Activated gamma-delta T cell (primary cell): ENCODE results near the gene TADA2A.
"Not testable (repeated sequence)": the region's sequence is repeated elsewhere in the genome, so short reads cannot be mapped to it uniquely, and the experiment has no call there.

Experiments used
- DNase-seq: peaks from one replicate; lab custom pipeline; 2025; lab: John Stamatoyannopoulos, UW

TADA2A gene

DNA sequence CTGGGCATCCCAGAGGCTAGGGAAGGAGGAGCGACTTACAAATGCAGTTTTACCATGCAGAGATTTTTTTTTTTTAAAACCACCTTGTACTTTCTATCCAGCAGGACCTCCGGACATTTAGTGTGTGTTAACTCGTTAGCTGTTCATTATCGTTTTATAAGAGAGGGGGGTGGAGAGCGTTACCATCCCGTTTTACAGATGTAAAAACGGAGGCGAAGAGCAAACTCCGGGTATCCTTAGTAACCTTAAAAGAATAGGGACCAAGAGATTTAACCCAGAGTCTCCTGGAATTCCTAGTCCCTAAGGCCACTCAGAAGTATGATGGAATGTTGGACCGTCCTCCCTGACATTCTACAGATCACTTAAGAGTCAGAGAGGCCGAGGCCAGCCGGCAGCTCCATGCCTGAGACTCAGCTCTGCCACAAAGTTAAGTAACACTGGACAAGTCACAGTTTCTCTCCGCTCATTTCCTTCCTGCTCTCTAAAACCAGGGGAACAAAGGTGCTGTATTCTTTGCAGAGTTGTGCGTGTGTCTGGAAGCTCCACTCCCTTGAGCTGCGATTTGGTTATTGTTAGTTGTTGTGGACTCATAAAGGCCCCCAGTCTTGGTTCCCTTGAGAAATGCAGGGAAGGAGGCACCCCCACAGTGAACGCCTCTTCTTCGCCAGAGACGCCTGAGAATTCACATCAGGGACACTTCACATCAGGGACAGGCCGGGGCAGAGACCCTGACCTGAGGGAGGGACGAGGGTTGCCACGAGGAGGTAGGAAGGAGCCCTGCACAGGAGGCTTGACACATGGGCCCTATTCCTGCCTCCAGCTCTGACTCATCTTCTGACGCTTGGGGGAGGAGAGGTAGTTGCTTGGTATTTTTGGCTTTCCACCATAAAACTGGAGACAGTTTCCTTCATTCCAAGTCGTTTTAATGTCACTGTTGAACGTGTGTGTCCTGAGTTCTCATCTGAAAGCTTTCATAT lies 84.2 kb downstream of the TADA2A start:
- no peak for DNase-seq

DNA sequence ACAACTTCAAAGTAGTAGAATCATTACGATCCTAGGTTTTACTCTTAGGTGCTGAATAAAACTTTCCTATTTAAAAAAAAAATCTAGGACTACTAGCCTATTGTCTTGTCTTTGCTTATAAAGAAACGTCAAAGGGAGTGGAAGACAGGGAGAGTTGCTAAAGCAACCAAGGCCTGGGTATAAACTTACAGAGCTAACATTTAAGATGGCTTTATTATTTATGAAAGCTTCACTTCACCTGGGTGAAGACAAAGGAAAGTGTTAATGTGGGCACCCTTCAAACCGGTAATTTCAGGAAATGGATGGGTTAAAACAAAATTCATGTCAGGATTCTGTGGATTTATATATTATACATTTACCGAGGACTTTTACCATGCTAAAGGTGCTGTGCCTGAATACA lies 85.5 kb downstream of the TADA2A start:
- no peak for DNase-seq

DNA sequence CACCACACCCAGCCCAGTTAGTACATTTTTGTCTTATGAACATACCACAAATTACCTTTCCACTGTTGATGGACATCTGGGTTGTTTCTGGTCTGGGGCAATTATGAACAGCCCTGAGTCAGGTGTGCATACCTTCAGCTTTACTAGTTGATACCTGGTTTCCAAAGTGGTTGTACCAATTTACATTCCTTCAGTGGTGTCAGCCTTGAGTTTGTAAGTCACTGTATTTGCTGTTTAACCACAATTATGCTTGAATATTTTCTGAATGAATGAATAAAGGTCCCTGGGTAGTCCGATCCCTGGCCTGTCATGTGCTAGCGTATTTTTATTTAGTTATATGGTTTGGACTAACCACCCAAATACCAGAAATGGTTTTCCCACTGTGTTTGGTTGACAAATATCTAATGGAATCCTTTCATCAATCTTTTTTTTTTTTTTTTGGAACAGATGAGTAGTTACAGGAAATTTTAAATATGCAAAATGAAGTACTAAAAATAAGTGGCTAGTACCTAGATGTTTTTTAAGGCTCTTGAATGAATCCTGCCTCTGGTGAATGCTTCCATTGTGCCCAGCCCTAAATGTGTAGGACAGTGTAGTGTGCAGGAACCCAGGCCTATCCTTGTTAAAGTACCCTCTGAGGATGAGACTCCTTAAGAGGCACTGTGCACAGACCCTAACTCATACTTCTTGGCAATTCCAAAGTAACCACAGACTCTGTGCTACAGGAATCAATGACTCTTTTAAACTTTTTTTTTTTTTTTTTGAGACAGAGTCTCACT lies 86.8 kb downstream of the TADA2A start:
- no peak for DNase-seq

DNA sequence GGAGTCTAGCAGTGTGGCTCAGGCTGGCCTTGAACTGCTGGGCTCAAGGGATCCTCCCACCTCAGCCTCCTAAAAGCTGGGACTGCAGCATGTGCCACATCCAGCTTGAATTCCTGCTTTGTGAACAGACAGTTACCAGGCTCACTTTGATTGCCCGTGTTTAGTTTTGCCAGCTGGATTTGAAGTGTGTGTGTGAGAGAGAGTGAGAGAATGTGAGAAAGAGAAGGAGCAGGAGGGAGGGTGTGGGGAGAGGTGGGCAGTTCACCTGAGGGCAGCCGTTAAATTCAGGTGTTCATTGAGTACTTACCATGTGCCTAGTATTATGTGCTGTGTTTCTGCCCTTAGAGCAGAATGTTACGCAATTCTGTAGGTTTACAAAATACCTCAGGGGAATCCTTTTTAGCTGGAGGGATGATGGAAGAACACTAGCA lies 87.7 kb downstream of the TADA2A start:
- no peak for DNase-seq

DNA sequence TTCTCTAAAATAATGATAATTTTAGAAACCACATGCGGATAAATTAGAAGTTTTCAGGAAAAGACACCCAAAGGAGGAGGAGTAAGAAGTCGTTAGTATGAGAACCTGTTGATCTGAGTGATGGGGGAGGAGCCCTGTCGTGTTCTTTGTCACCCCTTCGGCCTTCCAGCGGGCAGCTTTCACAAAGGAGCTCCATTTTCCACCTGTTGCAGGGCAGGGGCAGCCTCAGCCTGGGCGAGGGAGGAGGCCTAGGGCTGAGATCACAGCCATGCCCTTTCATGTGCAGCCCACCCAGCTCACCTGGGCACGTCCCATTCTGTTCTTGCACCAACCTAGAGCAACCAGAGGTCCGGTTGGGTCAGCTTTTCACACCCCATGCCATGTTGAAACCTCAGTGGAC lies 88.3 kb downstream of the TADA2A start:
- no peak for DNase-seq

DNA sequence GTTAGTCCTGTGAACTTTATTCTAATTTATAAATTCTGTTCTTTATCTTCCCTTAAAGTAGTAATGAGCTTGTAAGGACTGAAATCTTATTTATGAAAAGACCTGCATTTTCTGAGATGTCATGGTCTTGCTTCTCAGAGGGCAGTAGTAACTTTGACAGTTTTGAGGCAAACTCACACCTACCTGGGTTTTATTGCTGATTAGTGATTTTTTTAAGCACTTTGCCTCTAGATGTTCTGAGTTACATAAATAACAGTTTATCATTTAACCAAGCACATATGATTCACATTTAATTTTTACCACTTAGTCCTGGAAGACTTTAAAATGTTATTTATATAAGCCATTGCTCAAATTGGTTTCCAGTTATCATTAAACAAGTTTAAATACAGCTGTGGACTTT lies 93.7 kb downstream of the TADA2A start:
- no peak for DNase-seq

DNA sequence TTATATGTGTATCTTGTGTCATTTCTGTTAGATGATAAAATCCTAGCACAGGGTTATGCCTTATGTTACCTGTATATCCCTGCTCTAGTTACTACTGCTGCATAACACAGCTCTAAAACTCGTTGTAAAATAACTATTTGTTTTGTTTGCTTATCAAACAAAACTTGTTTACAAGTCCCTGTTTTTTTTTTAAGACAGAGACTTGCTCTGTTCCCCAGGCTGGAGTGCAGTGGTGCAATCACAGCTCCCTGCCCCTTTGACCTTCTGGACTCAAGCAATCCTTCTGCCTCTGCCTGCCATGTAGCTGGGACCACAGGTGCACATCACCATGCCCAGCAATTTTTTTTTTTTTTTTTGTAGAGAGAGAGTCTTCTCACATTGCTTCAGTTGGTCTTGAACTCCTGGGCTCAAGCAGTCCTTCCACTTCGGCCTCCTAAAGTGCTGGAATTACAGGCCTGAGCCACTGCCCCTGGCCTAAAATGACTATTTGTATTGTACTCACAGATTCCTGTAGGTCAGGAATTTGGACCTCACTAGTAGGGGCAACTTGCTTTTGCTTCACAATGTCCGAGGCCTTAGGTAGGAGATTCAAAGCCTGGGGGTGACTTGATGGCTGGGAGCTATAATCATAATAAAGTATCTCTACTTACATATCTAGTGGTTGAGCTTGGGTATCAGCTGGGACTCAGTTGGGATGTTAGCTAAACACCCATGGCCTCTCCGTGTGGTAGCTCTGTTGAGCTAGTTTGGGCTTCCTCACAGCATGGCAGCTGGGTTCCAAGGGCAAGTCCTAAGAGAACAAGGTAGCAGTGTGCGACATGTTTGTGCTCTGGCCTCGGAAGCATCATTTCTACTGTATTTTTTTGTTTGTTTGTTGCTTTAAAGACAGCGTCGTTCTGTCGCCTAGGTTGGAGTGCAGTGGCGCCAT lies 95.6 kb downstream of the TADA2A start:
- DNase-seq = no peak

DNA sequence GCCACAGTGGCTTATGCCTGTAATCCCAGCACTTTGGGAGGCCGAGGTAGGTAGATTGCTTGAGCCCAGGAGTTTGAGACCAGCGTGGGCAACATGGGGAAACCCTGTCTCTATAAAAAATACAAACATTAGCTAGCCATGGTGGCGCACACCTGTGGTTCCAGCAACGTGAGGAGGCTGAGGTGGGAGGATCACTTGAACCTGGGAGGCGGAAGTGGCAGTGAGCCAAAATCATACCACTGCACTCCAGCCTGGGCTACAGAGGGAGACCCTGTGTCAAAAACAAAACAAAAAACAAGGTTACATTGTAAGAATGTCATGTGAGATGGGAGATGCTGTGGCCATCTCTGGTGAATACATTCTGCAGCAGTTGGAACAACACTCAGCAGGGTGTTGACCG lies 96.5 kb downstream of the TADA2A start:
- DNase-seq = no peak

DNA sequence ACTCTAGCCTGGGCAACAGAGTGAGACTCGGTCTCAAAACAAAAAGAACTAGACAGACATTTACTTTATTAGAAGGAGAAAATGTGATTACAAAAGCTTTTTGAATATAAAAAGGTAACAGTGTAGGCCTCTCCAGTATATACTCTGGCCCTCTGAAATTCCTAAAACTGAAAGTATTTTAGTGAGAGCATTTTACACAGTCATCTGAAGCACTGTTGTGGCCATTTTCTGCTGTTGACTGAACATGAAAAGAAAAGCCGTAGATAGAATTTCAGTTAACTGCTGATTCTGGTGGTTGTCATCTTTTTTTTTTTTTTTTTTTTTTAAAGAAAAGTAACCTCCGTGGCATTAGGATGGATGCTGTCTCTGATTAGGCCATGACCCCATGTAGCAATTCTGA lies 98.6 kb downstream of the TADA2A start:
- DNase-seq = no peak

DNA sequence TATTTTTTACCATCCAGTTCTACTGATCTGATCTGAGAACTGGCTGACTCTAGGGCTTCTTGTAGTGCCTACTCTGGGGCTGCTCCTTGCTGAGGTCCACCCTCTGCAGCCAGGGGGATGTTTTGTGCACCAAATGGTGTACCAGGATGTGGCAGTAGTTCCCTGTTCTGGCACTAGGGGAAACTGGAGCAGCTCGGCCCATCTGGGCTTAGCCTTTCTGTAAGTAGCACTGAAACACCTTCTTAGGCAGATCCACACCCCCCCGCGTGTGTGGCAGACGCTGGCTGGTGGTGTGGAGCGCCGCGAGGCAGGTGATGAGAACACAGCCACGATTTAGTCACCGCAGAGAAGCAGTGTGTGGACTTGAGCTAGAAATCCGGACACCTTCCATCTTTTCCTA lies 100.0 kb downstream of the TADA2A start:
- no peak for DNase-seq

DNA sequence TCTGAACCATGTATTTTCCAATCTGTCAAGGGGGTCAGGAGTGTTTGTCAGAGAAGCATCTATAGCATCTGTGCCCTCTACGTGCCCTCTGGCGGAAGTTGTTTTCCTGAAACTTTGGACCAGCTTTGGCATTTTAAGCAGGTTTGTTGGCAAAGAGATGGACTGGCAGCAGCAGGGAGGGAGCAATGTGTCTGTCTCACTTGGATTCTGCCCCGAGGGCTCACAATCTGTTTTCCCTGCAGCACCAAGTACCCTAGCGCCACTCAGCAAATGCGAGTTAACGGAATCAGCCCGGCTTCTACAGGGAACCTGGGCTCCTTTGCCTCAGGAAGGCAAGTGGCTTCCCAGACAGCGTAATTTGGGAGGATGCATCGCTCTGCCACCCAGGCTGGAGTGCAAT lies 100.4 kb downstream of the TADA2A start:
- DNase-seq = no peak

DNA sequence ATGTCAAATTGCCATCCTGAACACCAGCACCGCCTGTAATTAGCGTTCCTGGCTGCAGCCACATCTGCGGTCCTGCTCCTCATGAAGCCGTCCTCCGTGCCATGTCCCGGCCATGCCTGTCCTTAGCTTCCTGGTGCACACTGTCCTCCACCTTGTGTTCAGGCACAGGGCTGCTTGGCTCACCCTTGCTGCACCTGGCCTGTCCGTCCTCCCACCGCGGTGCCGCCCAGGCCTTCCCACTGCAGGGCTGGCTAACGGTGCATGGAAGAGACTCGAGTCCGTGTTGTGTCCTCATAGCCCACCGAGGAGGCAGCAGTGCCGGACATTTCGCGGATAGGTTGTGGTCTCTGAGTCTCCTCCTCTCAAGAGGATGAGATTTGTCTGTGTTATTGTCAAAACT lies 103.4 kb downstream of the TADA2A start:
- no peak for DNase-seq

DNA sequence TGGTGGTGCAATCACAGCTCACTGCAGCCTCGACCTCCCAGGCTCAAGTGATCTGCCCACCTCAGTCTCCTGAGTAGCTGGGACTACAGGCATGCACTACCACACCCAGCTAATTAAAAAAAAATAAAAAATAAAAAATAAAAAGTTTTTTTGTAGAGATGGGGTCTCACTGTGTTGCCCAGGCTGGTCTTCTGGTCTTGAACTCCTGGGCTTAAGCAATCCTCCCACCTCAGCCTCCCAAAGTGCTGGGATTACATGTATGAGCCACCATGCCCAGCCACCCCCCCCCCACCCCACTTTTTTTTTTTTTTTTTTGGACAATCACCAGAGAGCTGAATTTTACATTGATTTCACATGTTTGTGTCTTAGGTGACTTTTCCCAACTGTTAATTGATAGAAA lies 105.0 kb downstream of the TADA2A start:
- DNase-seq = not testable (repeated sequence)

DNA sequence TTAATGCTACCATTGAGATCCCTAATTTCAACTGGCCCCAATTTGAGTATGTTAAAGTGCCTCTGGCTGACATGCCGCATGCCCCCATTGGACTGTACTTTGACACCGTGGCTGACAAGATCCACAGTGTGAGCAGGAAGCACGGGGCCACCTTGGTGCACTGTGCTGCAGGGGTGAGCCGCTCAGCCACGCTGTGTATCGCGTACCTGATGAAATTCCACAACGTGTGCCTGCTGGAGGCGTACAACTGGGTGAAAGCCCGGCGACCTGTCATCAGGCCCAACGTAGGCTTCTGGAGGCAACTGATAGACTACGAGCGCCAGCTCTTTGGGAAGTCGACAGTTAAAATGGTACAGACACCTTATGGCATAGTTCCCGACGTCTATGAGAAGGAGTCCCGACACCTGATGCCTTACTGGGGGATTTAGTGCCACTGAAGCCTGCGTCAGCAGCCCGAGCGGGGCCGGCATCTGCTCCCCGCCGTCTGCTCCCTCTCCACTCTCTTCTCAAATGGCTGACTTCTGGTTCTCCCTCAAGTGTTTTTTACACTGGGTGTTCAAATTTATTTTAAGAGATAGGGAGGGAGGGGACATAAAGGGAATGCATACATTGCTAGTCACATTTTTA lies 105.9 kb downstream of the TADA2A start:
- DNase-seq = no peak

DNA sequence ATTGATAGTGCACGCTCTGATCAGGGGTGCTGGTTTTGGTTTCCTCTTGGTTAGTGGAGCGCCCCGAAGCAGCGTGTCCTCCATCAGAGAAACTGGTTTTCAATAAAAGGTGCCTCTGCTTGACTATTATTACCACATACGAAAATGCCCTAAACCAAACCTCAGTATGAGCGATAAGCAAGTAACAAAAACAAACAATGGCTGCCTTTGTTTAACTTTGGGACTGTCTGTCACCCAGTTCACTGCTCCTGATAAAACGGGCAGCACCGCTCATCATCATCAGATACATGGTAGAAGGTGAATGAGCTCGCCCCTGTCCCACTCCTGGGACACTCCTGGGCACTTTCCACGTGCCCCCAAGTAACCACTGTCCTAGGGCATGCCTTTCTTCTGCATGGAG lies 107.0 kb downstream of the TADA2A start:
- no peak for DNase-seq

DNA sequence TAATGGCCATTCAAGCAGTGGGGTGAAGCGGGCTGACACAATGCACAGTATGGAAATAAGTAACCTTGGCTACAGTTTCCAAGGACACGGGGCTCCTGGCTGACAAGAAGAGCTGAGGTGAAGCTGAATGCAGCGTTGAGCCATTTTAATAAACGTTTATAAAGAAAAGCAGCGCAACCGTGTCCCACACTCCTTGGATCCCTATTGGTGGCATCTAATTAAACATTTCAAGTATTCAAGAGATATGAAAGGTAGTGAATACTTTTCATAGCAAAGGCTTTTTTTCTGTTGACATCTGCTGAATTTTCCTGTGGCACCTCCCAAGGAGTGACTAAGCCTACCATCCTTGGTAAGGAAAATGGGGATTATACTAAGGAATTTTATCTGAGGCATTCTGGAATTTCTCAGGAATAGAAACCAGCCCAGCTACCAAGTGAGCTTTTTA lies 109.5 kb downstream of the TADA2A start:
- no peak for DNase-seq

DNA sequence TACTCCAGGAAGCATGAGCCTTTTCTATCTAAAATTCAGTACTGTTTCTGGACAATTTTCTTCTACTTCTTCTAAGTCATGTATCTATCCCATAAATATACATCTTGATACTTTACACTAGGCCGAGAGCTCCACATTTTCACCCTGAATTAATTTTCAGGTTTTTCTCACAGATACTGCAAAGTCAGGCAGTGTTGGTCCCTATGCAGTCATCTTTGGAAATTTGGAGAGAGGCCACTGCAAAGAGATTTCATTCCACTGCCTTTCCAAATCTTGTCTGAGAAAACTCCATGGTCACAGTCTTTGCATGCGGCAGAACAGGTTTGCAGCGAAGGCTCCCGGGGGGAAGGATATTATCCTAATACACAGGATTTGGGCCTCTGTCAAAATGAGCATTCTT lies 111.2 kb downstream of the TADA2A start:
- no peak for DNase-seq

DNA sequence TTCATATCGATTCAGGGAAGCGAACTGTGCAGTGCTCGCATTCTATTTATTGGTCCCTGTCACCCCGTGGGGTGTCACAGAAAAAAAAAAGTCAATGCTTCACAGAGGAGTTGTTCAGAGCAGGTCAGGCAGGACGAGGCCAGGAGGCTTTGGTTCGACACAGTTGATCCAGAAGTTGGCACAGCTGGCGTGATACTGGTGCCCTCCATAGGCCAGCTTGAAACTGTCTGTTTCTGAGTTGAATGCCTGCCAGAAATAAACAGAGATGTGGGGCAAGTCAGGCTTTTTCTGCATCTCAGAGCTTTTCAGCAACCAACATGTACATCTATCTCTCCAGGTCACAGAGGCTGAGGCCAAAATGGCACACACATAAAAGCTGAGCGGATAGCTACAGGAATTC lies 112.1 kb downstream of the TADA2A start:
- DNase-seq = no peak

DNA sequence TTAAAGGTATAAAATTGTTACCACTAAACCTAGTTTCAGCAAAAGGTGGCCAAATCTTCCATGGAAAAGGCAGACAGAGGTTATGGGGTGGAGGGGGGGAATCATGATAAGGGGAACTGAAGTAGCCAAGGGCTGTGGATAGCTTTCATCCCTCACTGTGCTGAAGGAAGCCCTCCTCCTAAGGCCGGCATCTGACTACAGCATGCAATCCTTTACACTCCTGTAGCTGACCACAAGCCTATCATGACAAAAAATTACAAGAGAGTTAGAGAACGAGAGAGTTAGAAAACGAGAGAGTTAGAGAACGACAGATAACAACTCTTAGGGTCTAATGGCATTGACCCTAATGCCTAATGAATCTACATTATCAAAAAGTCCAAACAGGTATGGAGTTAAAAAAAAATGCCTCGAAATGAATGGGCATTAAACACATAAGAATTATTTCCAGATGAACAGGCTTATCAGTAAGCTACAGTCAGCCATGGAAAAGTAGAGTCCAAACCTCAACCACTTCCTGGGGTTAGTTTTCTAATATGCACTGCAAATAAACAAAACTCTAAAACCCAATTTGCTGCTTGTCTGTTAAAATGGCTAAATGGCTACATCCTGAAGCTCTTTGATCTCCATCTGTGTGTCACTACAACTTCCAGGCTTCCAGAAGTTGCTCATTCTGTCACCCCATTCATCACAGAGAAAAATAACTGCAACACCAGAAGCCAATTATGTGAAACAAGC lies 112.7 kb downstream of the TADA2A start:
- no peak for DNase-seq

DNA sequence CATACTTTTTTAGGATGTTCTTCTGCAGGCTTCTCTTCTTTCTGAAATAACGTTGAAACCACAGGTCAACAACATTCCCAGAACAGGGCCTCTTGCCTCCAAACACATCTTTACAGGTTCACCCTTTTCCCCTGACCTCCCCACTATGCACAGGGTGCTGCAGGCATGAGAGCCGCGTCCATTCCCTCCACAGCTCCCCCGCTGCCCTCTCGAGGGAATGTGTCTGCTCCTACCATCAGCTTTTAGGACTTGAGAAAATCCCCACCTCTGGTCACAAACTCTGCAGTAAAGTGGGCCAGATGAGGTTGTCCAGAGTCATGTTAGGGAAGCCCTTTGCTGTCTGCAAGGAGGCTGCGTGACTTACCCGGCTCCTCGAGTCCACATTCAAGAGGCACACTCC lies 113.5 kb downstream of the TADA2A start:
- no peak for DNase-seq

DNA sequence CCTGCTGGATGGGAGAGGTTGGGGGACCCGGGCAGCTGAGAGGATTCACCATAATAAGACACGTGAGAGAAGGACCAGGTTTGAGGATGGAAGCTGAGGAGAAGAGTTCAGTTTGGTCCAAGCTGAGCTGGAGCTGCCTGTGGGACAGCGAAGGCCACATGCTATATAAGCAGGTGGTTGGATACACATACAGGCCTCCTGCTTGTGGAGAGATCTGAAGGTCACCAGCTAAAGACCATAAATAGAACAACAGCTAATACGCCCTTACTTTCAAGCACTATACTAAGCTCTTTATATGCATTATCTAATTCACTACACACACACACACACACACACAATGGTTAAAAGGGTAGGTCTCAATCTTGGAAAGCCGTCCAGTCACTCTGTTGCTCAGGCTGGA lies 115.1 kb downstream of the TADA2A start:
- no peak for DNase-seq
